PC-9 (cell line): ENCODE results near the gene HLA-DQB2. TPM values are rescaled to one million over a fixed set of nuclear protein-coding genes. Genes with fewer than 3 reads are reported as not detected.

Source experiments
- BruUV-seq: library from RNA; stranded (reverse); fragments of 400-500 nt; replicated peaks from 2 replicates; lab custom pipeline; 2021; lab: Mats Ljungman, UMichigan
- CTCF ChIA-PET: fragments of 300-600 bp; sonication (Branson Sonifier 250); formaldehyde crosslinking; loops from one replicate; lab custom pipeline; 2022; ENCODE audit warnings: antibody characterized with exemption; lab: Charles Lee
- POLR2A ChIA-PET: fragments of 300-600 bp; sonication (Branson Sonifier 250); formaldehyde crosslinking; loops from one replicate; lab custom pipeline; 2022; ENCODE audit warnings: antibody characterized with exemption; ENCODE audit not compliant: unreplicated experiment; lab: Charles Lee
- DNase-seq, 2 experiments: peaks; one replicate each; pipeline versions ENCODE4 v3.0.0 to v3.0.0-alpha.2; 2015 to 2022; ENCODE audit warnings: mixed read lengths in 1 of 2
- H2AFZ ChIP-seq: fragments of 200-600 bp; sonication (generic); 2 replicates; pipeline ENCODE4 v1.8.1; 2017; ENCODE audit warnings: antibody characterized with exemption
- H3F3A ChIP-seq: fragments of 200-600 bp; sonication (generic); 2 replicates; pipeline ENCODE4 v1.8.1; 2017; ENCODE audit warnings: antibody characterized with exemption, mild to moderate bottlenecking, low read depth; ENCODE audit not compliant: insufficient read depth
- H3K27ac ChIP-seq: fragments of 200-600 bp; sonication (generic); 2 replicates; pipeline ENCODE4 v1.6.1; 2016; ENCODE audit warnings: mixed run types
- H3K27me3 ChIP-seq: fragments of 200-600 bp; sonication (generic); 2 replicates; pipeline ENCODE4 v1.6.1; 2016; ENCODE audit warnings: low read depth, mixed run types; ENCODE audit not compliant: insufficient read depth
- H3K36me3 ChIP-seq: fragments of 200-600 bp; sonication (generic); 2 replicates; pipeline ENCODE4 v1.6.1; 2016; ENCODE audit warnings: low read depth, mixed run types
- H3K4me1 ChIP-seq: fragments of 200-600 bp; sonication (generic); replicated peaks from 2 replicates; pipeline ENCODE4 v1.6.1; 2016; ENCODE audit warnings: mixed run types; ENCODE audit not compliant: insufficient read depth
- H3K4me2 ChIP-seq: fragments of 200-600 bp; sonication (generic); 2 replicates; pipeline ENCODE4 v1.6.1; 2017; ENCODE audit warnings: mixed run types
- H3K4me3 ChIP-seq: fragments of 200-600 bp; sonication (generic); 2 replicates; pipeline ENCODE4 v1.6.1; 2016; ENCODE audit warnings: mixed run types
- H3K79me2 ChIP-seq: fragments of 200-600 bp; sonication (generic); 2 replicates; pipeline ENCODE4 v1.6.1; 2017; ENCODE audit warnings: low read depth, mixed run types
- H3K9me2 ChIP-seq: fragments of 200-600 bp; sonication (generic); 2 replicates; pipeline ENCODE4 v1.8.1; 2017; ENCODE audit warnings: mild to moderate bottlenecking; ENCODE audit not compliant: insufficient read depth
- H3K9me3 ChIP-seq: fragments of 200-600 bp; sonication (generic); 2 replicates; pipeline ENCODE4 v1.8.1; 2016; ENCODE audit warnings: low read depth; ENCODE audit not compliant: insufficient read depth
- H4K20me1 ChIP-seq: fragments of 200-600 bp; sonication (generic); 2 replicates; pipeline ENCODE4 v1.8.1; 2017; ENCODE audit not compliant: insufficient read depth
- EZH2 ChIP-seq: fragments of 200-600 bp; sonication (generic); IDR thresholded peaks from 2 replicates; pipeline ENCODE4 v1.8.0; 2017; ENCODE audit warnings: antibody characterized with exemption, low read depth
- intact Hi-C: fragments of 100-400 bp; cut with micrococcal nuclease; formaldehyde crosslinking; loops from one replicate; pipeline ENCODE4 v1.10.0; 2022; ENCODE audit not compliant: unreplicated experiment
- total RNA-seq: library from RNA; stranded (reverse); gene quantifications from 2 replicates; pipeline ENCODE4 v1.2.3, GENCODE V29; 2021
- TF ChIP-seq, protein P1 (sequence below): fragments of 200-600 bp; sonication (generic); conservative IDR thresholded peaks from 2 replicates; pipeline ENCODE4 v1.6.1; 2017; ENCODE audit warnings: mixed run types, antibody characterized with exemption, mild to moderate bottlenecking, moderate library complexity

HLA-DQB2 gene
- total RNA-seq, 1 experiment from 2014 or later: not detected

DNA sequence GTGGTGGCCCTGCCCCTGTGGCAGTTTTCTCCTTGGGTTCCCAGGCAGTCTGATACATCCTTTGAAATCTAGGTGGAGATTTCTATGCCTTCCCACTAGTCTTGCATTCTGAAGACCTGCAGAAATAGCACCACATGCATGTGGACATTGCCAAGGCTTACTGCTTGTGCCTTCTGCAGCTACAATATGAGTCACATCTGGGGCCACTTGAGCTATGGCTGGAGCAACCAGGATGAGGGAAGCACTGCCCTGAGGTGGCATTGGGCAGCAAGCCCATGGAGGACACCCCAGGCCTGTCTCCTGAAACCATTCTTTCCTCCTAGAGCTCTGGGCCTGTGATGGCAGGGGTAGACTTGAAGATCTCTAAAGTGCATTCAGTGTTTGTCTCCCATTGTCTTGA, 15.7 kb upstream of the HLA-DQB2 start:
- Histone ChIP-seq H3K79me2 (no peaks in the 10 kb centered on the region), H3K4me1 (no peaks in the 10 kb centered on the region), H4K20me1 (no peaks in the 10 kb centered on the region), H3K4me2 (no peak overlapping the region), H3F3A (no peaks in the 10 kb centered on the region), H3K27me3 (peaks cover 45% of the 10 kb centered on the region), H3K4me3 (no peak overlapping the region), H3K36me3 (no peaks in the 10 kb centered on the region), H2AFZ (no peak overlapping the region), H3K27ac (no peak overlapping the region), H3K9me2 (no peaks in the 10 kb centered on the region), H3K9me3 (no peaks in the 10 kb centered on the region)
- no peak for DNase-seq
- intact Hi-C loops: no loop called here
- TF ChIP-seq, protein P1, sequence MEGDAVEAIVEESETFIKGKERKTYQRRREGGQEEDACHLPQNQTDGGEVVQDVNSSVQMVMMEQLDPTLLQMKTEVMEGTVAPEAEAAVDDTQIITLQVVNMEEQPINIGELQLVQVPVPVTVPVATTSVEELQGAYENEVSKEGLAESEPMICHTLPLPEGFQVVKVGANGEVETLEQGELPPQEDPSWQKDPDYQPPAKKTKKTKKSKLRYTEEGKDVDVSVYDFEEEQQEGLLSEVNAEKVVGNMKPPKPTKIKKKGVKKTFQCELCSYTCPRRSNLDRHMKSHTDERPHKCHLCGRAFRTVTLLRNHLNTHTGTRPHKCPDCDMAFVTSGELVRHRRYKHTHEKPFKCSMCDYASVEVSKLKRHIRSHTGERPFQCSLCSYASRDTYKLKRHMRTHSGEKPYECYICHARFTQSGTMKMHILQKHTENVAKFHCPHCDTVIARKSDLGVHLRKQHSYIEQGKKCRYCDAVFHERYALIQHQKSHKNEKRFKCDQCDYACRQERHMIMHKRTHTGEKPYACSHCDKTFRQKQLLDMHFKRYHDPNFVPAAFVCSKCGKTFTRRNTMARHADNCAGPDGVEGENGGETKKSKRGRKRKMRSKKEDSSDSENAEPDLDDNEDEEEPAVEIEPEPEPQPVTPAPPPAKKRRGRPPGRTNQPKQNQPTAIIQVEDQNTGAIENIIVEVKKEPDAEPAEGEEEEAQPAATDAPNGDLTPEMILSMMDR: no peak
- TF ChIP-seq EZH2: no peak
- ChIA-PET CTCF (no interaction called here), POLR2A (interaction anchor here (0.6 kb wide), 1 partner anchor 716 kb away, joined by 3 read pairs; no protein-coding TSS in a partner anchor)
- no TSS peak for BruUV-seq

DNA sequence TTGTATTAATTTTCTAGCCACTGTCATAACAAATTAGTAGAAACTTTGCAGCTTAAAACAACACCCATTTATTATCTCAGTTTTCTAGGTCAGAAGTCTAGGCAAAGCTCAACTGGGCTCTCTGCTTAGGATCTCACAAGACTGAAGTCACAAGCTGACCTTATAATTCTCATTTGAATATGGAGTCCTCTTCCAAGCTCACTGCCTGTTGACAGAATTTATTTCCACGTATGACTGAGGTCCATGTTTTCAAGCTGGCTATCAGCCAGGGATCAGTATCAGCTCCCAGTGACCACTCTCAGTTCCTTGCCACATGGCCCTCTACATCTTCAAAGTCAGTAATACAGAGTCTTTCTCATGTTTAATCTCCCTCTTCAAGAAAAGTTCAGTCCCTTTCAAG, 11.7 kb upstream of the HLA-DQB2 start:
- intact Hi-C loops: no loop called here
- ChIA-PET CTCF (no interaction called here), POLR2A (no interaction called here)
- no peak overlapping the region for H3K4me2 ChIP-seq
- H4K20me1 ChIP-seq: no peaks in the 10 kb centered on the region
- H3K9me2 ChIP-seq: no peaks in the 10 kb centered on the region
- no peaks in the 10 kb centered on the region for H3K9me3 ChIP-seq
- no peaks in the 10 kb centered on the region for H3K79me2 ChIP-seq
- no peak overlapping the region for H2AFZ ChIP-seq
- no TSS peak for BruUV-seq
- no peaks in the 10 kb centered on the region for H3K4me1 ChIP-seq
- TF ChIP-seq, protein P1: no peak
- no peak for TF ChIP-seq EZH2
- no peak overlapping the region for H3K4me3 ChIP-seq
- no peak overlapping the region for H3K27ac ChIP-seq
- no peaks in the 10 kb centered on the region for H3F3A ChIP-seq
- DNase-seq: no peak
- H3K36me3 ChIP-seq: no peaks in the 10 kb centered on the region
- peaks cover 61% of the 10 kb centered on the region for H3K27me3 ChIP-seq

DNA sequence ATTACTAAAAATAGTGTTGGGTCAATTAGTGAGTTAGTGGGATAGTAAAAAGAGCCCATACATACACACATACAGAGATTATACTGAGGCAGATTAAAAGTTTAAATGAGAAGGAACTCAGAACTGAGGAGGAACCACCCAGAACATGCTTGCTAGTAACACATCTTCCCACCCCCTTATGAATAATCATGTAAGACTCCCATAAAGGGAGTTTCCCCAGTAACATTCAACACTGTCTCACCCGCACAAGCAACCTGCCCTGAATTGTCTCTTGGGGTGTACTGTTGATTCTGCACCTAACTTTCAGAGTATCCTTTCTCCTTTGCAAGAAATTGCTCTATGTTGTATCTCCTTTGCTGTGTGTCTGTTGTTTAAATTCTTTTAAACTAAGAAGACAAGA, 11.1 kb upstream of the HLA-DQB2 start:
- H3K4me1 ChIP-seq: no peaks in the 10 kb centered on the region
- no TSS peak for BruUV-seq
- no peaks in the 10 kb centered on the region for H3K79me2 ChIP-seq
- no peak overlapping the region for H3K4me3 ChIP-seq
- intact Hi-C loops: no loop called here
- H3K4me2 ChIP-seq: no peak overlapping the region
- H3F3A ChIP-seq: no peaks in the 10 kb centered on the region
- no peak for TF ChIP-seq EZH2
- TF ChIP-seq, protein P1: no peak
- no peak overlapping the region for H2AFZ ChIP-seq
- no peak overlapping the region for H3K27ac ChIP-seq
- H3K36me3 ChIP-seq: no peaks in the 10 kb centered on the region
- DNase-seq: no peak
- POLR2A ChIA-PET: no interaction called here
- no peaks in the 10 kb centered on the region for H3K9me2 ChIP-seq
- CTCF ChIA-PET: no interaction called here
- no peaks in the 10 kb centered on the region for H4K20me1 ChIP-seq
- no peaks in the 10 kb centered on the region for H3K9me3 ChIP-seq
- peaks cover 60% of the 10 kb centered on the region for H3K27me3 ChIP-seq
